Fibroblast of lung (primary cell): ENCODE results near the gene KCNQ2.

ENCODE experiments used
- CTCF ChIP-seq, 2 donors: IDR thresholded peaks in 1 of 2; conservative IDR thresholded peaks in 1 of 2; 1 replicate in 1 of 2; 2 replicates in 1 of 2; pipeline ENCODE4 v1.5.1; 2011 to 2012; ENCODE audit warnings: low read length in 2 of 2, control low read depth in 1 of 2, inconsistent platforms in 1 of 2, low read depth in 1 of 2, mild to moderate bottlenecking in 1 of 2
- EZH2 ChIP-seq: IDR thresholded peaks from 2 replicates; pipeline ENCODE4 v1.5.1; 2012; ENCODE audit warnings: low read length, control low read depth, mild to moderate bottlenecking; ENCODE audit errors: missing control alignments

GRCh38 chr20:63449796-63450730 is 22.4 kb downstream of the KCNQ2 start:
- TF ChIP-seq CTCF (conservative IDR thresholded peaks at IDR 0.05 in 1 of 2, IDR thresholded peaks at IDR 0.05 in 1 of 2; ENCODE audit: low read depth in 1 of 2, low read length in 2 of 2) (no peak), EZH2 (no peak)
